Subcutaneous adipose tissue (tissue), 4 donors: ENCODE results near the gene NEK7. TPM values are rescaled to one million over a fixed set of nuclear protein-coding genes. Genes with fewer than 3 reads are reported as not detected.

ENCODE experiments used
- CTCF ChIP-seq: fragments of 450-650 bp; IDR thresholded peaks from one replicate; pipeline ENCODE4 v1.5.1; 2016; ENCODE audit warnings: low read depth, mild to moderate bottlenecking, control low read depth, antibody characterized with exemption, moderate library complexity
- total RNA-seq, 4 donors: library from RNA; depleted of rRNA; stranded (reverse); fragments of >200 nt; gene quantifications; one replicate each; pipeline ENCODE4 v1.1.0, GENCODE V29; 2016

Gene NEK7
- total RNA-seq, 4 donors from 2014 or later = 112 to 246 (median 161) TPM

- TF ChIP-seq CTCF = no peak
Measured at GRCh38 chr1:198258491-198258890, 101.7 kb downstream of the NEK7 start.

GRCh38 chr1:198259333-198260074, 102.7 kb downstream of the NEK7 start:
- no peak for TF ChIP-seq CTCF

GRCh38 chr1:198261886-198262285, 105.1 kb downstream of the NEK7 start:
- no peak for TF ChIP-seq CTCF

- no peak for TF ChIP-seq CTCF
Measured at GRCh38 chr1:198263186-198263585, 106.4 kb downstream of the NEK7 start.

- no peak for TF ChIP-seq CTCF
Measured at GRCh38 chr1:198264282-198264681, 107.5 kb downstream of the NEK7 start.

- TF ChIP-seq CTCF = no peak
Measured at GRCh38 chr1:198265073-198265661, 108.4 kb downstream of the NEK7 start.

GRCh38 chr1:198267056-198267455, 110.3 kb downstream of the NEK7 start:
- no peak for TF ChIP-seq CTCF
